GM21786 (cell line): Measurements from ENCODE around the gene ABTB1.
"Not testable (repeated sequence)": the region's sequence is repeated elsewhere in the genome, so short reads cannot be mapped to it uniquely, and the experiment has no call there.

Source experiments
- ATAC-seq: cut with Tn5 transposase; IDR thresholded peaks from one replicate; pipeline ENCODE4 v1.9.1; 2021; ENCODE audit not compliant: unreplicated experiment

The ABTB1 gene

GRCh38 chr3:127702151-127702578 lies 29.4 kb downstream of the ABTB1 start:
- ATAC-seq, result no peak

- not testable (repeated sequence) for ATAC-seq
These were observed 32.1 kb downstream of the ABTB1 start for GRCh38 chr3:127704840-127705239.

GRCh38 chr3:127706312-127706711 lies 33.6 kb downstream of the ABTB1 start:
- no peak for ATAC-seq

GRCh38 chr3:127706785-127707351 lies 34.1 kb downstream of the ABTB1 start:
- ATAC-seq, result no peak

GRCh38 chr3:127707851-127708411 lies 35.2 kb downstream of the ABTB1 start:
- no peak for ATAC-seq

GRCh38 chr3:127708837-127709236 lies 36.1 kb downstream of the ABTB1 start:
- ATAC-seq, result no peak

GRCh38 chr3:127709320-127710060 lies 36.7 kb downstream of the ABTB1 start:
- ATAC-seq, result no peak

GRCh38 chr3:127710155-127710941 lies 37.6 kb downstream of the ABTB1 start:
- ATAC-seq, result no peak

GRCh38 chr3:127711021-127711695 lies 38.4 kb downstream of the ABTB1 start:
- no peak for ATAC-seq

- ATAC-seq, result no peak
These were observed 39.1 kb downstream of the ABTB1 start for GRCh38 chr3:127711896-127712295.

- no peak for ATAC-seq
These were observed 39.7 kb downstream of the ABTB1 start for GRCh38 chr3:127712461-127712860.

GRCh38 chr3:127712881-127713771 lies 40.4 kb downstream of the ABTB1 start:
- ATAC-seq, result no peak

GRCh38 chr3:127714125-127714571 lies 41.4 kb downstream of the ABTB1 start:
- ATAC-seq, result no peak

GRCh38 chr3:127714866-127715265 lies 42.1 kb downstream of the ABTB1 start:
- no peak for ATAC-seq

- no peak for ATAC-seq
These were observed 42.8 kb downstream of the ABTB1 start for GRCh38 chr3:127715532-127715931.

GRCh38 chr3:127716384-127716783 lies 43.6 kb downstream of the ABTB1 start:
- no peak for ATAC-seq

GRCh38 chr3:127717357-127718244 lies 44.8 kb downstream of the ABTB1 start:
- no peak for ATAC-seq

- no peak for ATAC-seq
These were observed 45.6 kb downstream of the ABTB1 start for GRCh38 chr3:127718245-127718915.
